ENCODE data around the gene ME2. TPM values are rescaled to one million over a fixed set of nuclear protein-coding genes. Genes with fewer than 3 reads are reported as not detected.
"Not testable (repeated sequence)": the region's sequence is repeated elsewhere in the genome, so short reads cannot be mapped to it uniquely, and the experiment has no call there.

Gene ME2
- total RNA-seq, 1 experiment from 2014 or later = 15.7 TPM

DNA sequence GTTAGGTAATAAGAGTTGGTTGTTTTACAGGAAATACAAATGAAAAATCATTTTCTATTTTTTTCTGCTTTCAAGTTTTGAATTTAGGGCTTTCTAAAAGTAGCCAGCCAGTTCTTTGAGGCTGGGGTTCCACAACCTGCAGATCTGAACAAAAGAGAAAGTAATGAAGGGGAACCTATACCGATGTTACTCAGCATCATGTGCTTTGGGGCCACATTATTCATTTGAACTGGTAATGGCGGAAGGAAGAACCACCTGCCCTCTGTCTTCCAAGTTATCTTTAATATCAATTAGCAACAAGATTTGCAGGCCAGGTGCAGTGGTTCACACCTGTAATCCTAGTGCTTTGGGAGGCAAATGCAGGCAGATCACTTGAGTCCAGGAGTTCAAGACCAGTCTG lies 46.2 kb upstream of the ME2 start:
- H3K4me1 ChIP-seq = no peaks in the 10 kb centered on the region
- intact Hi-C loops (cut with micrococcal nuclease; ENCODE audit: unreplicated experiment) = no loop called here
- no peaks in the 10 kb centered on the region for H3K36me3 ChIP-seq (ENCODE audit: control insufficient read depth, insufficient read depth, low read length)
- H3K27me3 ChIP-seq (replicated peaks; ENCODE audit: control insufficient read depth, insufficient read depth, low read length) = no peaks in the 10 kb centered on the region
- no peaks in the 10 kb centered on the region for H3K9me3 ChIP-seq
- TF ChIP-seq CTCF (IDR thresholded peaks at IDR 0.05; ENCODE audit: insufficient read depth in 1 of 2, low read depth in 1 of 2, low read length in 1 of 2, severe bottlenecking in 1 of 2, unreplicated experiment in 1 of 2) = no peak
- no peak for DNase-seq
- Mint-ChIP-seq H3K9me3 (ENCODE audit: unreplicated experiment) (no peaks in the 10 kb centered on the region), H3K27me3 (ENCODE audit: insufficient read depth, unreplicated experiment) (no peaks in the 10 kb centered on the region), H3K4me3 (ENCODE audit: unreplicated experiment) (no peak overlapping the region), H3K27ac (ENCODE audit: unreplicated experiment) (no peak overlapping the region), H3K4me1 (ENCODE audit: low read depth, unreplicated experiment) (no peaks in the 10 kb centered on the region), H3K36me3 (ENCODE audit: insufficient read depth, unreplicated experiment) (no peaks in the 10 kb centered on the region)
- ChIA-PET CTCF (no interaction called here), POLR2A (no interaction called here)
- H3K4me3 ChIP-seq (ENCODE audit: low read depth, low read length) = no peak overlapping the region
- no TSS peak for BruUV-seq (replicated peaks)

- H3K9me3 ChIP-seq; CTCF ChIA-PET; H3K27me3 Mint-ChIP-seq (ENCODE audit: insufficient read depth, unreplicated experiment); H3K27me3 ChIP-seq (replicated peaks; ENCODE audit: control insufficient read depth, insufficient read depth, low read length); H3K4me1 ChIP-seq; DNase-seq; H3K9me3 Mint-ChIP-seq (ENCODE audit: unreplicated experiment); H3K4me3 Mint-ChIP-seq (ENCODE audit: unreplicated experiment); POLR2A ChIA-PET; intact Hi-C loops (cut with micrococcal nuclease; ENCODE audit: unreplicated experiment); H3K27ac Mint-ChIP-seq (ENCODE audit: unreplicated experiment); BruUV-seq (replicated peaks); H3K4me1 Mint-ChIP-seq (ENCODE audit: low read depth, unreplicated experiment); H3K36me3 ChIP-seq (ENCODE audit: control insufficient read depth, insufficient read depth, low read length); H3K4me3 ChIP-seq (ENCODE audit: low read depth, low read length); H3K36me3 Mint-ChIP-seq (ENCODE audit: insufficient read depth, unreplicated experiment): not testable (repeated sequence)
Observed at GRCh38 chr18:50833496-50833895, 45.4 kb upstream of the ME2 start.

GRCh38 chr18:50836521-50836957 lies 42.4 kb upstream of the ME2 start:
- no peaks in the 10 kb centered on the region for H3K27me3 Mint-ChIP-seq (ENCODE audit: insufficient read depth, unreplicated experiment)
- ChIA-PET POLR2A (no interaction called here), CTCF (no interaction called here)
- no TSS peak for BruUV-seq (replicated peaks)
- Histone ChIP-seq H3K27me3 (replicated peaks; ENCODE audit: control insufficient read depth, insufficient read depth, low read length) (no peaks in the 10 kb centered on the region), H3K9me3 (no peaks in the 10 kb centered on the region), H3K4me3 (ENCODE audit: low read depth, low read length) (no peak overlapping the region), H3K36me3 (ENCODE audit: control insufficient read depth, insufficient read depth, low read length) (no peaks in the 10 kb centered on the region), H3K4me1 (no peaks in the 10 kb centered on the region)
- no peak for DNase-seq
- H3K9me3 Mint-ChIP-seq (ENCODE audit: unreplicated experiment) = no peaks in the 10 kb centered on the region
- no peak overlapping the region for H3K4me3 Mint-ChIP-seq (ENCODE audit: unreplicated experiment)
- H3K27ac Mint-ChIP-seq (ENCODE audit: unreplicated experiment) = no peak overlapping the region
- TF ChIP-seq CTCF (IDR thresholded peaks at IDR 0.05; ENCODE audit: insufficient read depth in 1 of 2, low read depth in 1 of 2, low read length in 1 of 2, severe bottlenecking in 1 of 2, unreplicated experiment in 1 of 2) = no peak
- intact Hi-C loops (cut with micrococcal nuclease; ENCODE audit: unreplicated experiment) = no loop called here
- peaks cover 6% of the 10 kb centered on the region for H3K4me1 Mint-ChIP-seq (ENCODE audit: low read depth, unreplicated experiment)
- no peaks in the 10 kb centered on the region for H3K36me3 Mint-ChIP-seq (ENCODE audit: insufficient read depth, unreplicated experiment)

DNA sequence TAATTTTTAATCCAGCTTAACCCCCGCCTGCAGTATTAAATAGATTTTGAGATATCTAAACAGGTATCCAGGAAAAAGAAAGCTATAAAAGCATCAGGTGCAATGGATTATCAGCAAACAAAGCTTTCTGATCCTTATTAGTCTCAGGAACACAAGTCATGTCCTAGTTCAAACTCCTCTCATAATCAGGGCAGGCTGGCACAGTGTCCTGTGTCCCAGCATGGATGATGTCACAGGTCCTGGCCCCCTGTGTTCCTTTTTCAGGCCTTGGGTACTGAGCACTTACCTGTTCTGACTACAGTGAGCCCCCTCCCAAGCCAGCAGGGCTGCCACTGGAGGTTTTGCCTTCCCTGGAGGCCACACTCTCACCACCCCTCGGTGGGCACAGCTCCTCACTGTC lies 39.6 kb upstream of the ME2 start:
- H3K27ac Mint-ChIP-seq (ENCODE audit: unreplicated experiment) = no peak overlapping the region
- BruUV-seq (replicated peaks) = no TSS peak
- intact Hi-C loops (cut with micrococcal nuclease; ENCODE audit: unreplicated experiment) = no loop called here

More for the DNA sequence above, 39.6 kb upstream of the ME2 start:
- no peaks in the 10 kb centered on the region for H3K9me3 ChIP-seq
- no peaks in the 10 kb centered on the region for H3K27me3 ChIP-seq (replicated peaks; ENCODE audit: control insufficient read depth, insufficient read depth, low read length)
- DNase-seq = no peak
- Mint-ChIP-seq H3K4me1 (ENCODE audit: low read depth, unreplicated experiment) (peaks cover 6% of the 10 kb centered on the region), H3K9me3 (ENCODE audit: unreplicated experiment) (no peaks in the 10 kb centered on the region), H3K27me3 (ENCODE audit: insufficient read depth, unreplicated experiment) (no peaks in the 10 kb centered on the region), H3K4me3 (ENCODE audit: unreplicated experiment) (no peak overlapping the region), H3K36me3 (ENCODE audit: insufficient read depth, unreplicated experiment) (no peaks in the 10 kb centered on the region)
- H3K36me3 ChIP-seq (ENCODE audit: control insufficient read depth, insufficient read depth, low read length) = no peaks in the 10 kb centered on the region
- TF ChIP-seq CTCF (IDR thresholded peaks at IDR 0.05; ENCODE audit: insufficient read depth in 1 of 2, low read depth in 1 of 2, low read length in 1 of 2, severe bottlenecking in 1 of 2, unreplicated experiment in 1 of 2) = no peak
- H3K4me1 ChIP-seq = no peaks in the 10 kb centered on the region
- ChIA-PET CTCF (no interaction called here), POLR2A (no interaction called here)
- no peak overlapping the region for H3K4me3 ChIP-seq (ENCODE audit: low read depth, low read length)

Data from Caco-2 (cell line).